Mucosa of rectum (tissue), 2 donors: ENCODE measurements around the gene PLEKHF1.

Source experiments
- H3K27ac ChIP-seq, 2 donors: one replicate each; pipeline ENCODE4 v1.7.0; 2013; ENCODE audit warnings: inconsistent platforms in 2 of 2, low read depth in 2 of 2, low read length in 2 of 2
- H3K27me3 ChIP-seq, 2 donors: one replicate each; pipeline ENCODE4 v1.7.0; 2013; ENCODE audit warnings: low read length in 2 of 2; ENCODE audit not compliant: control insufficient read depth in 2 of 2, insufficient read depth in 2 of 2
- H3K36me3 ChIP-seq, 2 donors: one replicate each; pipeline ENCODE4 v1.7.0; 2013; ENCODE audit warnings: low read length in 2 of 2; ENCODE audit not compliant: control insufficient read depth in 2 of 2, insufficient read depth in 2 of 2
- H3K4me1 ChIP-seq, 2 donors: one replicate each; pipeline ENCODE4 v1.7.0; 2013; ENCODE audit warnings: low read length in 2 of 2, mild to moderate bottlenecking in 1 of 2; ENCODE audit not compliant: control insufficient read depth in 2 of 2, insufficient read depth in 2 of 2
- H3K4me3 ChIP-seq, 2 donors: one replicate each; pipeline ENCODE4 v1.7.0; 2013; ENCODE audit warnings: low read length in 2 of 2
- H3K9ac ChIP-seq, 2 donors: one replicate each; pipeline ENCODE4 v1.7.0; 2013; ENCODE audit warnings: low read length in 2 of 2, low read depth in 1 of 2, mild to moderate bottlenecking in 1 of 2
- H3K9me3 ChIP-seq, 2 donors: one replicate each; pipeline ENCODE4 v1.7.0; 2013; ENCODE audit warnings: low read length in 2 of 2; ENCODE audit not compliant: control insufficient read depth in 2 of 2
- donor health status: healthy.
- donor health status: Normal muscosa, but diverticular disease.

PLEKHF1 gene

DNA sequence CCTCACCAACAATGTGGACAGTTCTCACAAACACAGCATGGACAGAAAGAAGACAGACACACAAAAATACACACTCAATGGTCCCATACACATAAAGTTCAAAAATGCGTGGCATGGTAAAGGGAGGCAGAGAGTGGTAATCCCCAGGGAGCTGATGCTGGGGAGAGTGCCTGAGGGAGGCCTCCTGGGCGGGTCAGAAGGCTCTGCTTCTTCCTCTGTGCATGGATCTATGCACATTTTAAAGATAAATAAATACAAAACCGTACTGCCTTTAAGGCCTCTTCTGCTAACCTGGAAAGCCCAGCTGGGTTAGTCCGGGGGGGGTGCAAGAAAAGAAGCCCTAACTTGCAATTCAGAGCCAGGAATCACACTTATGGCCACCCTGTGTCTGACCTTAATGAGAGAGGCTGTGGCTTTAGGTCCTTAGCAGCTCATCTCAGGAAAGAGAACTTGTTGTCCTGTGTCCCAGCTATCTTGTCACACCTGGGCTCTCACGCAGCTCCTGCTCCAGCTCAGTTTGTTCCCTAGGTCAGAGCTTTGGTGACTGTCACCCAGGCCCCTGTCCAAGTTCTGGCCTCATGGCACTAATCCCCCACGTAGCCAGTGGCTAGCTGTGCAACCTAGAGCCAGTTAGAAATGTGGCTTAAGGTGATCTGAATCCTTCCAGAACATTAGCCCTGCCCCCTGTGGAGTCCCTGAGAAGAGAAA, 30.7 kb upstream of the PLEKHF1 start:
- no peaks in the 10 kb centered on the region for H3K36me3 ChIP-seq
- no peaks in the 10 kb centered on the region for H3K9me3 ChIP-seq
- no peak overlapping the region for H3K27ac ChIP-seq
- H3K27me3 ChIP-seq: no peaks in the 10 kb centered on the region
- no peak overlapping the region for H3K4me3 ChIP-seq
- no peaks in the 10 kb centered on the region for H3K4me1 ChIP-seq
- no peak overlapping the region for H3K9ac ChIP-seq

DNA sequence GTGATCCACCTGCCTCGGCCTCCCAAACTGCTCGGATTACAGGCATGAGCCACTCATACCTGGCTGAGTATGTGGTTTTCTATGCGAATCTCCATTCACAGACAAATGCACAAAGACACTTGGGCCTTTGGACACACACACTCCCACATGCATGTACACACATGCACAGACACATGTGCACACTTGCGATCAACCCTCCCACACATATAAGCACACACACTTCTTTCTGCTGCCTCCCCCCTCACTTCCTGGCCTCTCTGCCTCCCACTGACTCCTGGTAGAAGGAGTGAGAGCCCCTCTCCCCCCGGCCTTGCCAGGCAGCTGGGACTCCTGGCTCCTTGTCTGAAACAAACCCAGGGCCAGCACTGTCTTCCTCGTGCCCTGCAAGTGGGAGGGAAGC, 29.3 kb upstream of the PLEKHF1 start:
- Histone ChIP-seq H3K9ac (no peak overlapping the region), H3K36me3 (no peaks in the 10 kb centered on the region), H3K4me1 (no peaks in the 10 kb centered on the region), H3K27me3 (no peaks in the 10 kb centered on the region), H3K4me3 (no peak overlapping the region), H3K9me3 (no peaks in the 10 kb centered on the region), H3K27ac (no peak overlapping the region)

DNA sequence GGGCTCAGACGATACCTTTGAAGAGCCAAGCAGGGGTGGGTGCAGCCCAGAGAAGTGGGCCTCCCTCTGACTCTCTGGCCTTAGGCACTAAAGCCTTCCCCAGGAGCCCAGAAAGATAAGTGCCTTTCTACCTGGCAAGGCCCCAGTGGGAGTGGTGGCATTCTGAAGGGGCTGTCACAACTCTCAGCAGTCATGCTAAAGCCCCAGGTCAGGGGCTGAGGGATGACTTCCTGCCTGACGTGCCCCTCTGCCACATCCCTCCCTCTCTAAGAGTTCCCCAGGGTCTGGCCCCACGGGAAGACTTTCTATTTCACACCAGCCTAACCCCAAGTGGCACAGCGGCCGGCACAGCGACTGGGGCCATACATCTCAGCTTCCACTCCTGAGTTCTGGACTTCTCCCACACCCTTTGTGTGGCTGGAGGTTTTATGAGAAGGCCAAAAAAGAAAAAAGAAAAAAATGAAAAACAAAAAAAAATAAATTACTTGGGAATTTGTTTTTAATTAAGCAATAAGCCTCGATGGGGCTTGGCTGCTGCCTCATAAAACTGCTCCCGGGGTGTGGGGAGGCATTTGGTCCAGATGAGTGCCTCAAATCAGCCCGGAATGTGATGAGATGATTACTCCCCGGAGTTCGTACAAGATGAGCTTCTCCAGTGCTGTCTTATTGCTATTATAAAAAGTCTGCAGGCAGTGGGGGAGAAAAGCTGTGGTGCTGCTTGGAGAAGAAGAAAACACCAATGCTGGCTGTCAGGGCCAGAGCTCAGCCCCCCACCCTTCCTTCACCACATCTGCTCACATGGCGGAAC, 28.5 kb upstream of the PLEKHF1 start:
- Histone ChIP-seq H3K36me3 (no peaks in the 10 kb centered on the region), H3K9me3 (no peaks in the 10 kb centered on the region), H3K4me3 (no peak overlapping the region), H3K27me3 (no peaks in the 10 kb centered on the region), H3K9ac (no peak overlapping the region), H3K4me1 (no peaks in the 10 kb centered on the region), H3K27ac (no peak overlapping the region)

DNA sequence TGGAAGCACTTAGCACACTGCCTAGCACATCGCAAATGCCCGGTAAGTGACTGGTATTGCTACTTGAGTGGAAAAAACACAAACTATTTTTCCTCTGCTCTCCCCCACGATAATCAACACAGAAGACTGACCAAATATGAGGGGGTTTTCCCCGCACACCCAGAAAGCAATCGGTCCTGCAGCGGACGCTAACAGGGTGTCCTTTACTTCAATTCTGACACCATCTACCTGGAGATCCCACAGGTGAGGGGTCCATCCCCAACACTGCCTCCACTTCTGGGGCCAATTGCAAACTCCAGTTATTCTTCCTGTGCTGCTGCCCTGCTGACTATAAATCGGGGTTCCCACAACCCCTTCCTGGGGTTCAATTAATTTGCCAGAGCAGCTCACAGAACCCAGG, 26.2 kb upstream of the PLEKHF1 start:
- H3K9me3 ChIP-seq: no peaks in the 10 kb centered on the region
- H3K27me3 ChIP-seq: no peaks in the 10 kb centered on the region
- no peak overlapping the region for H3K9ac ChIP-seq
- H3K4me1 ChIP-seq: no peaks in the 10 kb centered on the region
- no peak overlapping the region for H3K27ac ChIP-seq
- no peaks in the 10 kb centered on the region for H3K36me3 ChIP-seq
- no peak overlapping the region for H3K4me3 ChIP-seq

- Histone ChIP-seq H3K9ac (no peak overlapping the region), H3K27me3 (no peaks in the 10 kb centered on the region), H3K9me3 (no peaks in the 10 kb centered on the region), H3K4me1 (no peaks in the 10 kb centered on the region), H3K4me3 (no peak overlapping the region), H3K36me3 (no peaks in the 10 kb centered on the region), H3K27ac (no peak overlapping the region)
These were observed 25.0 kb upstream of the PLEKHF1 start for GRCh38 chr19:29640231-29640630.

- Histone ChIP-seq H3K4me1 (peaks cover 0 to 4% of the 10 kb centered on the region in 2 donors), H3K27ac (no peak overlapping the region), H3K9me3 (no peaks in the 10 kb centered on the region), H3K9ac (no peak overlapping the region), H3K27me3 (no peaks in the 10 kb centered on the region), H3K4me3 (no peak overlapping the region), H3K36me3 (no peaks in the 10 kb centered on the region)
These were observed 23.7 kb upstream of the PLEKHF1 start for GRCh38 chr19:29641597-29641996.

GRCh38 chr19:29643361-29643935, 21.8 kb upstream of the PLEKHF1 start:
- no peaks in the 10 kb centered on the region for H3K9me3 ChIP-seq
- H3K4me1 ChIP-seq: peaks cover 0 to 4% of the 10 kb centered on the region in 2 donors
- no peak overlapping the region for H3K9ac ChIP-seq
- H3K27me3 ChIP-seq: no peaks in the 10 kb centered on the region
- H3K27ac ChIP-seq: no peak overlapping the region
- H3K36me3 ChIP-seq: no peaks in the 10 kb centered on the region
- H3K4me3 ChIP-seq: no peak overlapping the region

DNA sequence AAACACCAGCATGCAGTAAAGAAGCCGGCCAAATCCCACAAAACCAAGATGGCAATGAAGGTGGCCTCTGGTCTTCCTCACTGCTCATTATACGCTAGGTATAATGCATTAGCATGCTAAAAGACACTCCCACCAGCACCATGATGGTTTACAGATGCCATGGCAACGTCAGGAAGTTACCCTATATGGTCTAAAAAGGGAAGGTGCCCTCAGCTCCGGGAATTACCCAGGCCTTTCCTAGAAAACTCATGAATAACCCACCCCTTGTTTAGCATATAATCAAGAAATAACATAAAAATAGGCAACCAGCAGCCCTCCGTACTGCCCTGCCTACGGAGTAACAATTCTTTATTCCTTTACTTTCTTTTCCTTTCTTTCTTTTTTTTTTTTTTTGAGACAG, 21.1 kb upstream of the PLEKHF1 start:
- Histone ChIP-seq H3K27me3 (no peaks in the 10 kb centered on the region), H3K9me3 (no peaks in the 10 kb centered on the region), H3K36me3 (no peaks in the 10 kb centered on the region), H3K27ac (no peak overlapping the region), H3K4me3 (no peak overlapping the region), H3K4me1 (peaks cover 0 to 4% of the 10 kb centered on the region in 2 donors), H3K9ac (no peak overlapping the region)

GRCh38 chr19:29645491-29645867, 19.8 kb upstream of the PLEKHF1 start:
- H3K4me3 ChIP-seq: no peak overlapping the region
- peaks cover 0 to 4% of the 10 kb centered on the region in 2 donors for H3K4me1 ChIP-seq
- H3K27ac ChIP-seq: no peak overlapping the region
- H3K9ac ChIP-seq: no peak overlapping the region
- no peaks in the 10 kb centered on the region for H3K9me3 ChIP-seq
- H3K27me3 ChIP-seq: no peaks in the 10 kb centered on the region
- H3K36me3 ChIP-seq: no peaks in the 10 kb centered on the region

GRCh38 chr19:29645911-29646310, 19.4 kb upstream of the PLEKHF1 start:
- no peaks in the 10 kb centered on the region for H3K36me3 ChIP-seq
- no peaks in the 10 kb centered on the region for H3K9me3 ChIP-seq
- H3K4me3 ChIP-seq: peak overlapping the region in 1 of 2 donors; percentile 13
- H3K27me3 ChIP-seq: no peaks in the 10 kb centered on the region
- no peak overlapping the region for H3K27ac ChIP-seq
- peaks cover 0 to 4% of the 10 kb centered on the region in 2 donors for H3K4me1 ChIP-seq
- no peak overlapping the region for H3K9ac ChIP-seq
